GM21528 (cell line): ENCODE measurements around the gene GPR146.
"Not testable (repeated sequence)": the region's sequence is repeated elsewhere in the genome, so short reads cannot be mapped to it uniquely, and the experiment has no call there.

Experiments
- ATAC-seq: cut with Tn5 transposase; IDR thresholded peaks from one replicate; pipeline ENCODE4 v1.9.1; 2021; ENCODE audit warnings: mild to moderate bottlenecking, moderate library complexity; ENCODE audit not compliant: unreplicated experiment, low FRiP score

The GPR146 gene

GRCh38 chr7:1044189-1045068, at the start of gene GPR146:
Gene GPR146, plus strand, starts transcription at chr7:1044546. Its CDS starts 12,970 bp downstream, at chr7:1057516.
- peak; percentile 83 for ATAC-seq

- ATAC-seq, result no peak
Observed at GRCh38 chr7:994592-995308, 49.6 kb upstream of the GPR146 start.

GRCh38 chr7:995571-995970, 48.8 kb upstream of the GPR146 start:
- ATAC-seq, result no peak

GRCh38 chr7:996079-996872, 48.1 kb upstream of the GPR146 start:
- ATAC-seq, result no peak

- ATAC-seq, result no peak
Observed at GRCh38 chr7:997404-998395, 46.6 kb upstream of the GPR146 start.

GRCh38 chr7:999149-999879, 45.0 kb upstream of the GPR146 start:
- no peak for ATAC-seq

GRCh38 chr7:999941-1000935, 44.1 kb upstream of the GPR146 start:
- no peak for ATAC-seq

- ATAC-seq, result not testable (repeated sequence)
Observed at GRCh38 chr7:1001069-1001770, 43.1 kb upstream of the GPR146 start.

- ATAC-seq, result not testable (repeated sequence)
Observed at GRCh38 chr7:1002026-1002425, 42.3 kb upstream of the GPR146 start.

- not testable (repeated sequence) for ATAC-seq
Observed at GRCh38 chr7:1002445-1002844, 41.9 kb upstream of the GPR146 start.

- ATAC-seq, result no peak
Observed at GRCh38 chr7:1004018-1004852, 40.1 kb upstream of the GPR146 start.

- no peak for ATAC-seq
Observed at GRCh38 chr7:1005303-1005702, 39.0 kb upstream of the GPR146 start.

GRCh38 chr7:1007901-1008300, 36.4 kb upstream of the GPR146 start:
- ATAC-seq, result no peak

GRCh38 chr7:1008733-1009363, 35.5 kb upstream of the GPR146 start:
- ATAC-seq, result no peak

GRCh38 chr7:1009747-1010146, 34.6 kb upstream of the GPR146 start:
- ATAC-seq, result no peak

- ATAC-seq, result no peak
Observed at GRCh38 chr7:1010226-1010625, 34.1 kb upstream of the GPR146 start.
